ENCODE results near the gene MAPK8. TPM values are rescaled to one million over a fixed set of nuclear protein-coding genes. Genes with fewer than 3 reads are reported as not detected.

The MAPK8 gene
- total RNA-seq, 1 donor from 2014 or later: 54.3 TPM

DNA sequence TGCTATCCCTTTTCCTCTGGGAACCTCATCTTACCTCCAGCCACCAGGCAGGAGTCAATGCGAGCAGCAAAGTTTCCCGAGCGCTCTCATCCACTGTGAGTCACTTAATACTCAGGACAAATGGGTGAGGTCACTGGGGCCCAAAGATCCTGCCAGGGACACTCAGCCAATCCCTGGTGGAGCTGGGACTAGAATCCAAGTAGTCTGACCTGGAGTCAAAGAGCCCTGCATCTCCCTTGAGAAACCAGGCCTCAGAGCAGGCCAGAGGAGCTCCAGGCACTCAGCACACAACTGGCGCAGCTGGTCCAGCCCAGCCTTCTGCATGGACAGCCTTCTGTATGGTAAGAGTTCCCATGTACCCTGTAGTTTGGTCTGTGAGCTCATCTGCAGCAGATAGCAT is 142.3 kb downstream of the MAPK8 start:
- Histone ChIP-seq H3K36me3 (no peaks in the 10 kb centered on the region), H3K4me1 (no peaks in the 10 kb centered on the region), H3K9me3 (no peaks in the 10 kb centered on the region), H3K4me3 (no peak overlapping the region), H3K27me3 (no peaks in the 10 kb centered on the region), H3K27ac (no peak overlapping the region)
- intact Hi-C loops (cut with DNase I): no loop called here
- no peak for DNase-seq (ENCODE audit: extremely low spot score in 2 of 2)
- TF ChIP-seq POLR2AphosphoS5 (IDR thresholded peaks at IDR 0.05; ENCODE audit: insufficient read depth in 1 of 2, low read depth in 1 of 2) (no peak), POLR2A (IDR thresholded peaks at IDR 0.05) (no peak)
- TF ChIP-seq, protein P1, sequence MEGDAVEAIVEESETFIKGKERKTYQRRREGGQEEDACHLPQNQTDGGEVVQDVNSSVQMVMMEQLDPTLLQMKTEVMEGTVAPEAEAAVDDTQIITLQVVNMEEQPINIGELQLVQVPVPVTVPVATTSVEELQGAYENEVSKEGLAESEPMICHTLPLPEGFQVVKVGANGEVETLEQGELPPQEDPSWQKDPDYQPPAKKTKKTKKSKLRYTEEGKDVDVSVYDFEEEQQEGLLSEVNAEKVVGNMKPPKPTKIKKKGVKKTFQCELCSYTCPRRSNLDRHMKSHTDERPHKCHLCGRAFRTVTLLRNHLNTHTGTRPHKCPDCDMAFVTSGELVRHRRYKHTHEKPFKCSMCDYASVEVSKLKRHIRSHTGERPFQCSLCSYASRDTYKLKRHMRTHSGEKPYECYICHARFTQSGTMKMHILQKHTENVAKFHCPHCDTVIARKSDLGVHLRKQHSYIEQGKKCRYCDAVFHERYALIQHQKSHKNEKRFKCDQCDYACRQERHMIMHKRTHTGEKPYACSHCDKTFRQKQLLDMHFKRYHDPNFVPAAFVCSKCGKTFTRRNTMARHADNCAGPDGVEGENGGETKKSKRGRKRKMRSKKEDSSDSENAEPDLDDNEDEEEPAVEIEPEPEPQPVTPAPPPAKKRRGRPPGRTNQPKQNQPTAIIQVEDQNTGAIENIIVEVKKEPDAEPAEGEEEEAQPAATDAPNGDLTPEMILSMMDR (IDR thresholded peaks at IDR 0.05): no peak

DNA sequence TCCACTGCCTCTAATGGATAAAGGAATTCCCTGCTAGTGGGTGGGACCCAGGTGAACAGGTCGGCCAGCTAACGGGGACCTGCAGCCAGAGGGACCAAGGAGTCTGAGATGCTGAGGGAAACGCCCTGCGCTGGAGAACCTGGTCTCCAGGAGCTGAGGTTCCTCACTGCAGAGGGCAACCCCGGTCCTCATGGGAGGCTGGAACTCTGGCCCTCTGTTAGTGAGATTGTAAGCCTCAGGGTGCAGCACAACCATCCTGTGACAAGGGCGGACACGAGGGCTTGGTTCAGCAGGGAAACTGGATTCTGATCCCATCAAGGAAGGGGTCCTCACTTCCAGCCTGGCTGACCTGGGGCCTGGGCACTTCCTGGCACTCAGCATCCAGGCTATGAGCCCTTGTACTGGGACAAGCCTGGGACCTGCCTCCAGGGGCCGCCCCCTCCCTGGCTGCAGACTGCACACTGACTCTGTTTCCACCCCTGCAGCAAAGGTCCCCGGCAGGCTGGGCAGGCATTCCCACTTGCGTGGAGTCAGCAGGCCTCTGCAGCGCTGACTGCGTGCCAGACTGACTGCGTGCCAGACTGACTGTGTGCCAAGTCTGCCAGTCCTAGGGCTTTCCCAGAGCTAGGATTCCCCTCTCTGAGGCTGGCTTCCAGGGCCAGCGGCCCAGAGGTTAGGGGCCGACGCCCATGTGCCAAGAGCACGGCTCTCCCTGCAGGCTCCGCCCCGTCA is 143.2 kb downstream of the MAPK8 start:
- TF ChIP-seq, protein P1 (IDR thresholded peaks at IDR 0.05): no peak
- TF ChIP-seq POLR2A (IDR thresholded peaks at IDR 0.05) (no peak), POLR2AphosphoS5 (IDR thresholded peaks at IDR 0.05; ENCODE audit: insufficient read depth in 1 of 2, low read depth in 1 of 2) (no peak)
- Histone ChIP-seq H3K27ac (no peak overlapping the region), H3K4me3 (no peak overlapping the region), H3K4me1 (no peaks in the 10 kb centered on the region), H3K9me3 (no peaks in the 10 kb centered on the region), H3K27me3 (no peaks in the 10 kb centered on the region), H3K36me3 (no peaks in the 10 kb centered on the region)
- intact Hi-C loops (cut with DNase I): no loop called here
- DNase-seq (ENCODE audit: extremely low spot score in 2 of 2): no peak

DNA sequence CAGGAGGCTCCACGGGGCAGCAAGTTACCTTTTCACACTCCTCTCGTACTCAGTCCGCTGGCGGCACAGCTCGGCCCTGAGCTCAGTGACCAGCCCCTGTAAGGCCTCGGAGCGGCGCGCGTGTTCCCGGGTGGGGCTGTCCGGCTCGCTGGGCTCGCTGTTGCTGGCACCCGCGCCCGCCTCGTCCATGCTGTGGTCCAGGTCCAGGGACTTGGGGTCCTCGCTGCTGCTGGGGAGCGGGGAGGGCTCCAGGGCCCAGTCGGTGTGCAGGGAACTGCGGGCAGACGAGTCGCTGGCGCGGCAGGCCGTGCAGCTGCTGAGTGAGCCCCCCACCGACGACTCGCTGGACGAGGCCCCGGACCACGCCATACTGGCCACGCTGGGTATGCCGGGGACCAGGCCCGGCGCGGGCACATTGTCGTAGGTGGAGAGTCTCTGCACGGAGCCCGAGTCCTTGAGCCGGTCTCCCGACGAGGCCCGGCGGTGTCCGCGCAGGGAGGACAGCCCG is 143.8 kb downstream of the MAPK8 start:
- H3K4me1 ChIP-seq: no peaks in the 10 kb centered on the region
- no peaks in the 10 kb centered on the region for H3K9me3 ChIP-seq
- intact Hi-C loops (cut with DNase I): no loop called here
- no peak overlapping the region for H3K27ac ChIP-seq
- no peaks in the 10 kb centered on the region for H3K27me3 ChIP-seq
- TF ChIP-seq POLR2A (IDR thresholded peaks at IDR 0.05): no peak
- TF ChIP-seq, protein P1 (IDR thresholded peaks at IDR 0.05): no peak
- no peak for TF ChIP-seq POLR2AphosphoS5 (IDR thresholded peaks at IDR 0.05; ENCODE audit: insufficient read depth in 1 of 2, low read depth in 1 of 2)
- DNase-seq (ENCODE audit: extremely low spot score in 2 of 2): peak in 1 of 2 donors; percentile 83
- H3K4me3 ChIP-seq: no peak overlapping the region
- no peaks in the 10 kb centered on the region for H3K36me3 ChIP-seq

DNA sequence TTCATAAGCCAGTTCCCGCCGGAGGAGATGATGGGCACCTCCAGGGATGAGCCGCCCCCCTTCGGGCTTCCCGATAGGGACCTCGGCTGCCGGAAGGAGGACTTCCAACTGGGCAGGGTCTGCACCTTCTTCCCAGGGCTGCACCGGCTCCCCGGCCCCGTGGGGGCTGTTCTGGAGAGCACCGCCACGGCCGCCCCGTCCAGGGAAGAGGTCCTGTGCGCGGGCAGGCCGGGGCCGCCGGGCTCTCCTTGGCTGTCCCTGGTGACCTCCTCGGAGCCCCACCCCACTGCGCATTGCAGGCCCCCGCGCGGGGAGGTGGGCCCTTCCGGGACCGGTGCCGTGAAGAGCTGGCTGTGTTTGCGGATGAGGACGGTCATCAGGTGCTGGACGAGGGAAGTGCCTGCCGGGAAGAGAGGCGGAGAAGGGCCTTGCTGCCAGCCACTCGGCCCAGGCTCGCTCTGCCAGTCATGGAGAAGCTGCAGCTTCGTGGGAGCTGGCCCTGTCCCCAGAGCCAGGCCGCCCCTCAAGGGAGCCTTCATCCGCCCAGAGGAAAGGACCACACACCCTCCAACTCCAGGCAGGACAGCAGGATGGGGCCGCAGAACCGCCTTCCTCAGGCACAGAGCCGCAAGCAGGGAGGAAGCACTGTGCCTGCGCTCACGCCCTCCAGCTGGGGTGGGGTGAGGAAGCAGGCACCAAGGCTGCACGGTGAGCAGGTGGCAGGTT is 144.4 kb downstream of the MAPK8 start:
- intact Hi-C loops (cut with DNase I): no loop called here
- peak in 1 of 2 donors; percentile 80 for DNase-seq (ENCODE audit: extremely low spot score in 2 of 2)
- no peaks in the 10 kb centered on the region for H3K9me3 ChIP-seq
- no peaks in the 10 kb centered on the region for H3K36me3 ChIP-seq
- no peaks in the 10 kb centered on the region for H3K4me1 ChIP-seq
- no peak overlapping the region for H3K27ac ChIP-seq
- H3K4me3 ChIP-seq: no peak overlapping the region
- no peak for TF ChIP-seq POLR2A (IDR thresholded peaks at IDR 0.05)
- TF ChIP-seq, protein P1 (IDR thresholded peaks at IDR 0.05): no peak
- TF ChIP-seq POLR2AphosphoS5 (IDR thresholded peaks at IDR 0.05; ENCODE audit: insufficient read depth in 1 of 2, low read depth in 1 of 2): no peak
- H3K27me3 ChIP-seq: no peaks in the 10 kb centered on the region
